Fibroblast of lung (primary cell): ENCODE results near the gene SCAF11.

Experiments
- EZH2 ChIP-seq: IDR thresholded peaks from 2 replicates; pipeline ENCODE4 v1.5.1; 2012; ENCODE audit warnings: low read length, control low read depth, mild to moderate bottlenecking; ENCODE audit errors: missing control alignments
- TF ChIP-seq, protein P1 (sequence below), 2 donors: IDR thresholded peaks in 1 of 2; conservative IDR thresholded peaks in 1 of 2; 1 replicate in 1 of 2; 2 replicates in 1 of 2; pipeline ENCODE4 v1.5.1; 2011 to 2012; ENCODE audit warnings: low read length in 2 of 2, control low read depth in 1 of 2, inconsistent platforms in 1 of 2, low read depth in 1 of 2, mild to moderate bottlenecking in 1 of 2

DNA sequence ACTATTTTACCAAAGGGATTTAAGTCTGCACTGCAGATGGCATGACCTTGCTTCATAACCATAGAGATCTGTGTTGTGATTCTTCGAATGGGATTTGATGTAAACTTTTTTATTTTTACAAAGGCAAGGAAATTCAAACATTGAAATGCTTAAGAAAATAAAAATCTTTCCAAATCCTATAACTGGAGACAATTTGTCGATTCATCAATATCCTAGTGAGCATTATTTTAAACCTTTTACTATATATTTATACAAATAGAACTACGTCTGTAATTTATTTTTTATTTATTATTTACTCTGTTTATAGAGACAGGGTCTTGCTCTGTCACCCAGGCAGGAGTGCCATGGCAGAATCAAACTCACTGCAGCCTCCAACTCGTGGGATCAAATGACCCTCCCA, 14.3 kb upstream of the SCAF11 start:
- no peak for TF ChIP-seq EZH2
- TF ChIP-seq, protein P1, sequence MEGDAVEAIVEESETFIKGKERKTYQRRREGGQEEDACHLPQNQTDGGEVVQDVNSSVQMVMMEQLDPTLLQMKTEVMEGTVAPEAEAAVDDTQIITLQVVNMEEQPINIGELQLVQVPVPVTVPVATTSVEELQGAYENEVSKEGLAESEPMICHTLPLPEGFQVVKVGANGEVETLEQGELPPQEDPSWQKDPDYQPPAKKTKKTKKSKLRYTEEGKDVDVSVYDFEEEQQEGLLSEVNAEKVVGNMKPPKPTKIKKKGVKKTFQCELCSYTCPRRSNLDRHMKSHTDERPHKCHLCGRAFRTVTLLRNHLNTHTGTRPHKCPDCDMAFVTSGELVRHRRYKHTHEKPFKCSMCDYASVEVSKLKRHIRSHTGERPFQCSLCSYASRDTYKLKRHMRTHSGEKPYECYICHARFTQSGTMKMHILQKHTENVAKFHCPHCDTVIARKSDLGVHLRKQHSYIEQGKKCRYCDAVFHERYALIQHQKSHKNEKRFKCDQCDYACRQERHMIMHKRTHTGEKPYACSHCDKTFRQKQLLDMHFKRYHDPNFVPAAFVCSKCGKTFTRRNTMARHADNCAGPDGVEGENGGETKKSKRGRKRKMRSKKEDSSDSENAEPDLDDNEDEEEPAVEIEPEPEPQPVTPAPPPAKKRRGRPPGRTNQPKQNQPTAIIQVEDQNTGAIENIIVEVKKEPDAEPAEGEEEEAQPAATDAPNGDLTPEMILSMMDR (conservative IDR thresholded peaks at IDR 0.05 in 1 of 2, IDR thresholded peaks at IDR 0.05 in 1 of 2; ENCODE audit: low read depth in 1 of 2, low read length in 2 of 2): no peak
